GM19035 (cell line): ENCODE data around the gene DNM3.
"Not testable (repeated sequence)": the region's sequence is repeated elsewhere in the genome, so short reads cannot be mapped to it uniquely, and the experiment has no call there.

Source experiments
- ATAC-seq: cut with Tn5 transposase; IDR thresholded peaks from one replicate; pipeline ENCODE4 v1.9.1; 2021; ENCODE audit not compliant: unreplicated experiment

DNM3 gene

DNA sequence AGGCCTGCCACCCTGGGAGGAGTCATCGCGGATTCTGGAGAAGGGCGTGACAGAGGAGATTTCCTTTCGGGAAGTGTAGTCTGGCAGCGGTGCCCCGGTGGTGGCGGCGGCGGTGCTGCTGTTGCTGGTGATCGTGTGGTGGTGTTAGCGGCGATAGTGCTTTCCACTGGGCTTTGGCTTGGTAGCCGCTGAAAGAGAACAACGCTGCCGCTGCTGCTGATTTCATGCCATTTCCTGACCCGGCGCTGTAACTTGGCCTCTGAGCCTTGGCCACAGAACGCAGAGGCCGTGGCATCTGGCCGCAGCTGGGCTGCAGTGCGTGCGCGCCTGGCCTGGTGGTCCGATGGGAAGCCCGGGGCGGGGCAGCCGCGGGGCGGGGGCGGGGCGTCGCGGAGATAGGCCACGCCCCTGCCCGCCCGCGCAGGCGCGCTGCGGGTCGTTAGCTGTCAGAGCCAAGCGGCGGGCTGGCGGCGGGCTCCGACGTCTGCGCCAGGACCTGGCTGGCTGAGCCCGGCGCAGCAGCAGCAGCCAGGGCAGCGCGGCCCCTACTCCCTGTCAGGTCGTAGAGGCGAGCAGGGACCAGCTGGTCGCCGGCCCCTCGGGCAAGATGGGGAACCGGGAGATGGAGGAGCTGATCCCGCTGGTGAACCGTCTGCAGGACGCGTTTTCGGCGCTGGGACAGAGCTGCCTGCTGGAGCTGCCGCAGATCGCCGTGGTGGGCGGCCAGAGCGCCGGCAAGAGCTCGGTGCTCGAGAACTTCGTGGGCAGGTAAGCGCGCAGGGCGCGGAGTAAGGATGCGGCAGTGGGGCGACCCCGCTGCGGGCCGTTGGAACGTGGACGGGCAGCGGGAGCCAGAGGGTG is at the start of gene DNM3:
Gene DNM3, plus strand, starts transcription at position 449 of the 861 bp plus-strand sequence. Its CDS starts 159 bp downstream, at position 608.
- ATAC-seq: peak; percentile 87

- no peak for ATAC-seq
Observed at GRCh38 chr1:171792656-171793369, 48.5 kb upstream of the DNM3 start.

- ATAC-seq: no peak
Observed at GRCh38 chr1:171793636-171794035, 47.7 kb upstream of the DNM3 start.

DNA sequence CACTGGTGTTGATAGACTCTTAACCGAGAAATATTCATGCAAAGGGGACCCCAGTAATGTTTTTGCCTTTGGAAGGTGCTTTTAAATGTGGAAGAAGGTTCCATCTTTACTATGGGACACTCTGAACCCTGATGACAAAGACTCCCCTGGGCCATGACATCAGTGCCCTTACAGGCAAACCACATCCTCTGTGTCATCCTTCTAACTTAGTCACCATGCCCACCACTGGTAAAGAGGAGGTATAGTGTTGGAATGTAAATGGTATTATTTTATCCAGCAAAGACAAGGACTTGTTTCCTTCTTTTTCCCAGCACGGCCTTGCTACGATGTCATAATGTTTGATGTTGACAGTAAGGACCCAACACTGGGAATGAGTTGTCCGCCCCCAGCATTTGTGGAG is 47.2 kb upstream of the DNM3 start:
- ATAC-seq: no peak

- ATAC-seq: no peak
Observed at GRCh38 chr1:171796592-171796991, 44.7 kb upstream of the DNM3 start.

DNA sequence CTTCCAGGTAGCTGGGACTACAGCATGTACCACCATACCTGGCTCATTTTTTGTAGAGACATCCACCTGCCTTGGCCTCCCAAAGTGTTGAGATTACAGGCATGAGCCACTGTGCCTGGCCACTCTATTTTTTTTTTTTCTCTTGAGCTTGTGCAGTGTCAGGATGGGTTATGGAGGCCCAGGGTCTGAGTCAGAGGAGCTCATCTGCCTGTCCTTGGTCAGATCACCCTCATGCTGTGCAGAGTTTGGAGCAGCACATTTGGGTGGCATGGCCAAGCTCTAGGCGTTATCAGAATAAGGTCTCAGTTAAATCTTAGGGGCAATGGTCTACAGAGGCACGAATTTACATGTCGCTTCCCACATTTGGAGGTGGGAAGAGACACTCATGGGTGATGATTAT is 43.0 kb upstream of the DNM3 start:
- ATAC-seq: no peak

DNA sequence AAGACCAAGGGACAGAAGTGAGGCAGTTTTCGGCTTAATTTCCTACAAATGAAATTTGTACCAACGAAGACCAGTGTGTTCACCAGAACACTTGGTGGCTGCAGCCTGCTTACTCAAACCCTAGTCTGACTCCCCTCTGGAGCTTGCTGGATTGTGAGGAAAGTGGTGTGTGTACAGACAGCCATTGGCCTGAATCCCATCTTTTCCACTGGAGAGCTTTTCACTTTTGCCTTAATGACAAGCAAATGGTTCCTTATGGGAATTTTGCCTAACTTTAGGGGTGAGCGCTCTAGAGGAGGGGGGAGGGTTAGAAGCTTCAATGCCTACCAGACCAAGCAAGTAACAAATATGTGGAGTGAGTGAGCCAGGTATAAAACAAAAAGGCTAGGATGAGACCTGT is 42.5 kb upstream of the DNM3 start:
- ATAC-seq: no peak

DNA sequence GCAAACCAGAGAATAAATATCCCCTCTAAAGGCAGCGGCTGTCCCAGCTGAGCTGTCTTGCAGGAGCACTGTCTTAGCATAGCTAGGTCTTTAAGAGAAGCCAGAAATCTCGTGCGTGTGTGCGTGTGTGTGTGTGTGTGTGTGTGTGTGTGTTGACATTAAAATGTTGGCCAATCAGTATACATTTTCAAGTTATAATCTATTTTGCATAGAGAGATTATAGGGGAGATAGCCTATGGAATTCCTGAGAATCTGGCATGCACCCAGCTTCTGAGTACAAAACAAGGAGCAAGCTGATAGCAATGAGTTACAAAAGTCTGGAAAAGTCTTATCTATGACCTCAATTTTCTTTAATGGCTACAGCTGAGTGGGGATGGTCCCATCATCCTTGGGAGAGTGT is 42.1 kb upstream of the DNM3 start:
- ATAC-seq: no peak

DNA sequence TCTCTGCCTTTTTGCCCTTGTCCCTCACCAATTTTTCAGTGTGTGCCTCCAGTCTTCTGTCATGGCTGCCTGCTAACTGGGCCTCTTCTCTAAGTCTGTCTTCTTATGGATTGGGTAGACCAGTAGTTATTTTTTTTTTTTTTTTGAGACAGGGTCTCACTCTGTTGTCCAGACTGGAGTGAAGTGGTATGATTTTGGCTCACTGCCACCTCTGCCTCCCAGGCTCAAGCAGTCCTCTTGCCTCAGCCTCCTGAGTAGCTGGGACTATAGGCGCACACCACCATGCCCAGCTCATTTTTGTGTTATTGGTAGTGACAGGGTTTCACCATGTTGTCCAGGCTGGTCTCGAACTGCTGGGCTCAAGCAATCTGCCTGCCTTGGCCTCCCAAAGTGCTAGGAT is 41.6 kb upstream of the DNM3 start:
- ATAC-seq: not testable (repeated sequence)

GRCh38 chr1:171800342-171800741 is 41.0 kb upstream of the DNM3 start:
- no peak for ATAC-seq

- ATAC-seq: no peak
Observed at GRCh38 chr1:171800851-171801250, 40.4 kb upstream of the DNM3 start.

DNA sequence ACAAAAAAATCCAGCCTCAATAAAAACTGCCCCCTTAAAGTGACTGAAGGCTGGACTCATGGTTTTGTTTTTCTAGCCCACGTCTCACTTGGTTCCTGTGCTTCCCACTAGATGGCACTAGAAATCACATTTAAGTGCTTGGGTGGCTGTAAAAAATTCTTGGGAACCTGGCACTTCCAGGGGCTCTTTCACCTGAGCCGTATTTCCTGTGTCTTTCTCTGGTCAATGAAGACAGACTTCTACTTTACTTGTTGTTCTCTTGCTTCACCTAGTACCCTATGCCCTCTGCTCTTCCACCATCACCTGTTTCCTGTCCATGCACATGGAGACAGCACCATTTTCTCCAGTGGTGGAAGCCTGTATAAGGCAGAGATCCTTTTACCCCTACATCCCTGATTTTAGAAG is 39.8 kb upstream of the DNM3 start:
- no peak for ATAC-seq

DNA sequence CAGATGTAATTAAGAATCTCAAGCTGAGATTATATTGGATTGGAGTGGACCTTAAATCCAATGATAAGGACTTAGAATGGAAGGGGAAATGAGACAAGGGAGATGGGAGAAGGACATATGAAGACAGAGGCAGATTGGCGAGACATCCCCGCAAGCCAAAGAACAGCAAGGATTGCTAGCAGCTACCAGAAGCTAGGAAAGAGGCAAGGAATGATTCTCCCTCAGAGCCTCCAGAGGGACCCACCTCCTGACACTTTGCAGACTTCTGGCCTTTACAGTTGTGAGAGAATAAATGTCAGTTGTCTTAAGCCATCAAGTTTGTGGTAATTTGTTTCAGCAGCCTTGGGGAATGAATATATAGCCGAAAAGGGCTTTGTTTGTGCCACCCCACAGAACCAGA is 39.1 kb upstream of the DNM3 start:
- ATAC-seq: no peak

DNA sequence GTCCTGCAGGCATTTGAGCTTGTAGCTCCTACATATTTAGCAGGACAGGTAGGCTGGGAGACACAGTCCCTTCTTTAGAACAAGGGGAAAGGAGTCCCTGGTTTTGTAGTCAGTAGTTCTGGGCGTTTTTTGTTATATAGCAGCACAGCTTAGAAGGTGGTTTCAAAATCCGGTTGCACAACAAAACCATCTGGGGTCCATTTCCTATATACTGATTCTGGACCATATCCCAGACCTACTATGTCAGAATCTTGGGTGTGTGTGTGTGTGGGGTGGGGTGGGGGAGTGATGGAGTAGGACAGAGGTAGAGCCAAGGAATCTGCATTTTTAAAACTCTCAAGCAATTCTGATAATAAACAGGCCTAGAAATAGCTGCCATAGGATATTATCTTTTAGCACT is 38.3 kb upstream of the DNM3 start:
- no peak for ATAC-seq

- ATAC-seq: no peak
Observed at GRCh38 chr1:171803461-171804022, 37.8 kb upstream of the DNM3 start.

DNA sequence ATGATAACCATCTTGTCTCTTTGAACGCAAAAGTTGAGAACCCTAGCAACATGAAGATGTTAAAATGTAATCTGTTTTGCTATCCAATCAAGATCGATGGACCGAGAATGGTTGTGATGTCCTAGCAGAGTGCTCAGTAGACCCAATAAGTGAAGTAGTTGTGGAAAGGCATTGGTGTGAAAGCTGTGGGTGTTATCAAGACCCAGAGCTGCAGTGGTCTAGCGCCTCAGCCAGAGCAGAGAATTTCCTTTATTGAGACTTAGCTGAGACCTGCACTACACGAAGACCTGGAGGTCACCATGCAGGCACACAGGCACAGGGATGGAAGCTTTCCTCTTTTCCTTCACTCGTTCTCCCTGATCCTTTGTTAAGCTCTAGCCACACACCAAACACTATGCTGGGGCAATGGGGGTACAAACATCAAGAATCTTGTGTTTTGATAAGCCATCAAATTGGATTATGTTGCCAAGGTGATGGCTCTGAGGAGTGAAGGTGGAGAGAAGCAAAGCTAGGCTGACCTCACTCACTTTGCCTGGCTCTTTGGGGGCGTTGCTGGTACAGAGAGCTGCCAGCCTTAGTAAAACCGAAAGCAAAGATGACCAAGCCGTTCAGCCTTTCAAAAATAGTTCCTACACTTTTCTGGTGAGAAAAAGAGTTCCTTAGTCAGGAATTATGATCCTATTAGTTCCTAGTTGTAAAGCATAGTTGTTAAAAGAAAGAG is 35.7 kb upstream of the DNM3 start:
- peak; percentile 84 for ATAC-seq

GRCh38 chr1:171807556-171807955 is 33.7 kb upstream of the DNM3 start:
- ATAC-seq: no peak

DNA sequence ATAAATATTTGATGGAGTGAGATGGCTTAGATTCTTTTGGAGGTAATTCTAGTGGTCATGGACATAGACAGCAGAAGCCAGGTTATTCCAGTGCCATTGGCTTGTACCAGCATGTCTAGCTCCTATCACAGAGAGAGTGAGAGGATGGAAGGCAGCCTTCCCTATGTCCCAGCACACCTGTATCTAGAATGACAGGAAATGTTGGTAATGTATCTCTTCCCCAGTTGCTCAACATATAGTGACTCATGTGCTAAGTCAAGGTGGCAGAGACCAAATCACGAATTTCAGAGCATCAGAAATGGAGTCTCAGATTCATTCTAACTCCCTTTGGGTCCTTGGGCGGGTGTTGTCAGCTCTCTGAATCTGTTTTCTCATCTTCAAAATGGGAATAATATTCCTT is 31.5 kb upstream of the DNM3 start:
- no peak for ATAC-seq

DNA sequence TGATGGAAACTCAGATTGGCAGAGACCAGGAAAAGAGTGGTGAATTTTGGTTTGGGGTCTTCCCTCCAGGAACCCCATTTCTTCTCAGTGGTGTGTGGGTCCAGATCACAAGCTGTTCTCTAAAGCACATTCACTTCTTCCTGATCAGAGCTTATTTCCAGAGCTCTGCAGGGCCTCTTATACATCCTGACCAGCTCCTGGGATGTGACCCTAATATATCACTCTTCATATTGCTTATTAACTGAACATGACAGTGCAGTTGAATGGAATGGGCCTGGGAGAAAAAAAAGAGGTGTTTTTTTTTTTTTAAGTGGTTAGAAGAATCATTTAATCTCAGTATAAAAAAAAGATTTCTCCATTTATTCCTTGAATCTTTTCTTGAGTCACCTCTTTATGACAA is 29.6 kb upstream of the DNM3 start:
- ATAC-seq: no peak

DNA sequence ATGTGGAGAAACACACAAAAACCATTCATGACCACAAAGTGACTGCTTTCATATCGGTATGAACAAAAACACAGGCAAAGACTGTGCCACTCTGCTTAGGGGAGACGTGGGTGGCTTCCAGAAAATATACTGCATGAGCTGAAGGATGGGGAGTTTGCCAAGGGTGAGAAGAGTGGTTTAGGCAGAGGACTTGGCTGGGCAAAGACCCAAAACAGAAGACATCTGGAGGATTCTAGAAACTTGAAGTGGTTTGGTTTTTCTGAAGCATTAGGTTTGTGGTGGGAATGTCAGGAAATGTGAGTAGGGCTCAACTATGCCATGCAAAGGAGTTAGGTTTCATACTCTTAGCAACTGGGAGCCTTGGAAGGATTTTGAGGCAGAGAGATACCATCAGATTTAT is 26.6 kb upstream of the DNM3 start:
- no peak for ATAC-seq

- ATAC-seq: no peak
Observed at GRCh38 chr1:171816300-171816901, 24.9 kb upstream of the DNM3 start.
